ENCODE data around the gene CERCAM. TPM values are rescaled to one million over a fixed set of nuclear protein-coding genes. Genes with fewer than 3 reads are reported as not detected.

Gene CERCAM
- total and polyA plus RNA-seq, 2 of the 13 experiments (the other 11 are each of a cell fraction or from before 2014, with no cell fraction given) = 9.0 to 17.1 TPM

DNA sequence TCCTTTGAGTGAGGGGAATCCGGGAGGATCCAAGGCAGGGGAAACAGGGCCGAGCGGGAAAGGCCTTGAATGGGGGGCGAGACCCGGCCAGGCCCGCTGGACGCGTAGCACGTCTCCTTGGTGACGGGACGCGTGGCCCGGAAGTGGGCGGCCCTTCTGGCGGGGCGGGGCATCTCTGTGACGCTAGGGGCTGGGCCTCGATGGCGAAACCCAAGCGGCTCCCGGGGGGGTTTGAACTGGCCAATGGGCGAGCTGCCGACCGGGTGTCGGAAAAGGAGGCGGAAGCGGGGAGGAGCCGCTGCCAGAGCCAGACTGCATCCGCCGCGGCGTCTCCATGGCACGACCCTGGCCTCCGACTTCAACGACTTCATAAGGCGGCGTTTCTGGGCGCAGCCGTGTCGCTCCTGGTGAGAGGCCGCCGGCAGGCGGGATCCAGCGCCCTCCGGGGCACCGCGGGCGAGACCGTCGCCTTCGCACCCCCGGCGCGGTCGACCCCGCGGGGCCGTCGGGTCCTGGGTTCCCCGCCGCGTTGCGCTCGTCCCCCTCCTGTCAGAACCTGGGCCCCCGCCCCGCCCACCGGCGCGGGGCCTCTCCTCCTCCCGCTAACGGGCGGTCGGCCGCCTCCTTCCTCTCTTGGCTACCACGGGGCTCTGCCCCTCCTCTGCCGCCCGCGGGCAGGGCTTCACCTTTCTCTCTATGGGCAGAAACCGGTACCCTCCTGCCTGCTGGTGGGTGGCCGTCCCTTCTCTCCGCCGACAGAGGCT, 35.4 kb downstream of the CERCAM start, which contains the start of gene ODF2 (continued):
- TF ChIP-seq ISL2 (CRISPR knock-in tag; IDR thresholded peaks at IDR 0.05) = 0 out of 2 replicates have a peak, but pooled peaks have one; percentile 26
- TF ChIP-seq JUNB (CRISPR knock-in tag; IDR thresholded peaks at IDR 0.05; ENCODE audit: borderline replicate concordance) = no peak
- TF ChIP-seq SIX4 (CRISPR knock-in tag; IDR thresholded peaks at IDR 0.05) = 0 out of 2 replicates have a peak, but pooled peaks have one; percentile 32
- TF ChIP-seq SRSF1 (optimal IDR thresholded peaks at IDR 0.05; ENCODE audit: low read depth, low read length) = no peak
- TF ChIP-seq, protein P1, sequence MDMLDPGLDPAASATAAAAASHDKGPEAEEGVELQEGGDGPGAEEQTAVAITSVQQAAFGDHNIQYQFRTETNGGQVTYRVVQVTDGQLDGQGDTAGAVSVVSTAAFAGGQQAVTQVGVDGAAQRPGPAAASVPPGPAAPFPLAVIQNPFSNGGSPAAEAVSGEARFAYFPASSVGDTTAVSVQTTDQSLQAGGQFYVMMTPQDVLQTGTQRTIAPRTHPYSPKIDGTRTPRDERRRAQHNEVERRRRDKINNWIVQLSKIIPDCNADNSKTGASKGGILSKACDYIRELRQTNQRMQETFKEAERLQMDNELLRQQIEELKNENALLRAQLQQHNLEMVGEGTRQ (IDR thresholded peaks at IDR 0.05; ENCODE audit: low read depth, low read length) = no peak
- TF ChIP-seq, protein P1 (CRISPR knock-in tag; IDR thresholded peaks at IDR 0.05; ENCODE audit: borderline replicate concordance) = no peak
- TF ChIP-seq SIN3B (IDR thresholded peaks at IDR 0.05; ENCODE audit: low read length) = 0 out of 2 replicates have a peak, but pooled peaks have one; percentile 35
- TF ChIP-seq GABPB1 (CRISPR knock-in tag; IDR thresholded peaks at IDR 0.05) = peak; percentile 95
- TF ChIP-seq NFE2L1 (CRISPR knock-in tag; IDR thresholded peaks at IDR 0.05; ENCODE audit: borderline replicate concordance) = no peak
- no peak for TF ChIP-seq ZNF20 (CRISPR knock-in tag; IDR thresholded peaks at IDR 0.05)
- TF ChIP-seq ZNF660 (CRISPR knock-in tag; IDR thresholded peaks at IDR 0.05; ENCODE audit: borderline replicate concordance, low read depth) = no peak
- no peak for TF ChIP-seq ZNF350 (CRISPR knock-in tag; IDR thresholded peaks at IDR 0.05; ENCODE audit: borderline replicate concordance, low read depth)
- no peak for TF ChIP-seq EP300 (IDR thresholded peaks at IDR 0.05; ENCODE audit: low read depth in 2 of 2, low read length in 2 of 2)
- no peak for TF ChIP-seq EP300 (CRISPR knock-in tag; IDR thresholded peaks at IDR 0.05; ENCODE audit: borderline replicate concordance)
- no peak for TF ChIP-seq FOXP4 (CRISPR knock-in tag; IDR thresholded peaks at IDR 0.05)
- no peak for TF ChIP-seq CBX2 (IDR thresholded peaks at IDR 0.05; ENCODE audit: low read depth, low read length)
- no peak for TF ChIP-seq CBX2 (CRISPR knock-in tag; IDR thresholded peaks at IDR 0.05; ENCODE audit: low read depth)
- TF ChIP-seq ZNF343 (CRISPR knock-in tag; IDR thresholded peaks at IDR 0.05) = no peak
- TF ChIP-seq MXI1 (IDR thresholded peaks at IDR 0.05; ENCODE audit: borderline replicate concordance, low read depth, low read length) = peak; percentile 97
- TF ChIP-seq, protein P2, sequence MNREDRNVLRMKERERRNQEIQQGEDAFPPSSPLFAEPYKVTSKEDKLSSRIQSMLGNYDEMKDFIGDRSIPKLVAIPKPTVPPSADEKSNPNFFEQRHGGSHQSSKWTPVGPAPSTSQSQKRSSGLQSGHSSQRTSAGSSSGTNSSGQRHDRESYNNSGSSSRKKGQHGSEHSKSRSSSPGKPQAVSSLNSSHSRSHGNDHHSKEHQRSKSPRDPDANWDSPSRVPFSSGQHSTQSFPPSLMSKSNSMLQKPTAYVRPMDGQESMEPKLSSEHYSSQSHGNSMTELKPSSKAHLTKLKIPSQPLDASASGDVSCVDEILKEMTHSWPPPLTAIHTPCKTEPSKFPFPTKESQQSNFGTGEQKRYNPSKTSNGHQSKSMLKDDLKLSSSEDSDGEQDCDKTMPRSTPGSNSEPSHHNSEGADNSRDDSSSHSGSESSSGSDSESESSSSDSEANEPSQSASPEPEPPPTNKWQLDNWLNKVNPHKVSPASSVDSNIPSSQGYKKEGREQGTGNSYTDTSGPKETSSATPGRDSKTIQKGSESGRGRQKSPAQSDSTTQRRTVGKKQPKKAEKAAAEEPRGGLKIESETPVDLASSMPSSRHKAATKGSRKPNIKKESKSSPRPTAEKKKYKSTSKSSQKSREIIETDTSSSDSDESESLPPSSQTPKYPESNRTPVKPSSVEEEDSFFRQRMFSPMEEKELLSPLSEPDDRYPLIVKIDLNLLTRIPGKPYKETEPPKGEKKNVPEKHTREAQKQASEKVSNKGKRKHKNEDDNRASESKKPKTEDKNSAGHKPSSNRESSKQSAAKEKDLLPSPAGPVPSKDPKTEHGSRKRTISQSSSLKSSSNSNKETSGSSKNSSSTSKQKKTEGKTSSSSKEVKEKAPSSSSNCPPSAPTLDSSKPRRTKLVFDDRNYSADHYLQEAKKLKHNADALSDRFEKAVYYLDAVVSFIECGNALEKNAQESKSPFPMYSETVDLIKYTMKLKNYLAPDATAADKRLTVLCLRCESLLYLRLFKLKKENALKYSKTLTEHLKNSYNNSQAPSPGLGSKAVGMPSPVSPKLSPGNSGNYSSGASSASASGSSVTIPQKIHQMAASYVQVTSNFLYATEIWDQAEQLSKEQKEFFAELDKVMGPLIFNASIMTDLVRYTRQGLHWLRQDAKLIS (CRISPR knock-in tag; IDR thresholded peaks at IDR 0.05) = no peak

Measured in HepG2 (cell line).